ENCODE measurements around the gene CCKAR.
"Not testable (repeated sequence)": the region's sequence is repeated elsewhere in the genome, so short reads cannot be mapped to it uniquely, and the experiment has no call there.

Gene CCKAR, protein sequence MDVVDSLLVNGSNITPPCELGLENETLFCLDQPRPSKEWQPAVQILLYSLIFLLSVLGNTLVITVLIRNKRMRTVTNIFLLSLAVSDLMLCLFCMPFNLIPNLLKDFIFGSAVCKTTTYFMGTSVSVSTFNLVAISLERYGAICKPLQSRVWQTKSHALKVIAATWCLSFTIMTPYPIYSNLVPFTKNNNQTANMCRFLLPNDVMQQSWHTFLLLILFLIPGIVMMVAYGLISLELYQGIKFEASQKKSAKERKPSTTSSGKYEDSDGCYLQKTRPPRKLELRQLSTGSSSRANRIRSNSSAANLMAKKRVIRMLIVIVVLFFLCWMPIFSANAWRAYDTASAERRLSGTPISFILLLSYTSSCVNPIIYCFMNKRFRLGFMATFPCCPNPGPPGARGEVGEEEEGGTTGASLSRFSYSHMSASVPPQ

DNA sequence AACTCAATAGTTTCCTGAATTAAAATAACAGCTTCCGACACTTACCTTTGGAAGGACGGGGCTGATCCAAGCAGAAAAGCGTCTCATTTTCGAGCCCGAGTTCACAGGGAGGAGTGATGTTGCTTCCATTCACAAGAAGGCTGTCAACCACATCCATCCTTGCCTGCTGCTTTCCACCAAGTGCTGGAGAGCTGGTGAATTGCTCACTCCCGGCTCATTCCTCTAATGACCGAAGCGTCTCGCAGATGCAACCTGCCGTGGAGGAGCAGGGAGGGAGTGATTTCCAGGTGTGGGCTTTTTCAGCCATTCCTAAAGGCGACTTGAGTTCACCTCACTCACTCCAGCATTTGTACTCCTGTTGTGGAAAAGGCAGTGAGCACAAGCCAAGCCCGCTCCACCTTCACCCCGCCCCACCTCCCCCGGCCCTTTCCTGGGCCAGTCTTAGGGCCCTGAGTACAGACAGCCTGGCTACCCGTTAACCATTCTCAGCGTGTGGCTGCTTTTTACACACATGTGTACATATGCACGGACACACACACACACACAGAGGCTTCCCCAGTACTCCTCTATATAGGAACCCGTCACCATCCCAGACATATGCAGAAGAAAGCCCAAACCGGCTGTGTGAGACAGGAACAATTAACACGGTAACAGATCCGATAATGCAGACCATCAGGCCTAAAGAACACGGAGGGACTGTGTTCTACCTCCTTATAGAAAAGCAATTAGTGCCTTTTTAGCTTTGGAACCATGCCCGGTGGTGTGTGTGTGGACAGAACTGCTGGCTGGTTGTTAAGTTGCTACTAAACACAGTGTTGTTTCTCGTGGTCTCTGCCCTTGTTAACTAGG, at the start of gene CCKAR:
Gene CCKAR, minus strand, starts transcription at position 374 of the 849 bp plus-strand sequence. Its CDS starts 217 bp downstream, at position 157.
- DNase-seq (ENCODE audit: extremely low spot score, insufficient read length, low read depth) (no peak), FAIRE-seq (no peak)

DNA sequence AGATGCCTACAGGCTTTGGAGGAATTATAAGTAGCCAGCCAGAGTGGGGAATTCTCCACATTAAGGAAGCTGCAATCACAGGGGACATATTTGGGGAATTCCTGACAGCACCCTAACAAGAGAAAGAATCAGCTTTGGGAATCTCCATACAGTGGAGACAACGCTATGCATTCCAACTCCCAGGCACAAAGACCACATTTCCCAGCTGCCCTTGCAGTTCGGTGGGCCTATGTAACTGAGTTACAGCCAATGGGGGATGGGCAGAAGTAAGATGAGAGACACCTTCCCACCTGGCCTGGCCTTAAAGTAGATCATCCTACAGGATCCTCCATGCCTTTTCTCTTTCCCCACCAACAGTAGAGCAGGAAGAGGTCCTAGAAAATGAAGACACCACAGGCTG, 43.4 kb upstream of the CCKAR start:
- no peak for FAIRE-seq

DNA sequence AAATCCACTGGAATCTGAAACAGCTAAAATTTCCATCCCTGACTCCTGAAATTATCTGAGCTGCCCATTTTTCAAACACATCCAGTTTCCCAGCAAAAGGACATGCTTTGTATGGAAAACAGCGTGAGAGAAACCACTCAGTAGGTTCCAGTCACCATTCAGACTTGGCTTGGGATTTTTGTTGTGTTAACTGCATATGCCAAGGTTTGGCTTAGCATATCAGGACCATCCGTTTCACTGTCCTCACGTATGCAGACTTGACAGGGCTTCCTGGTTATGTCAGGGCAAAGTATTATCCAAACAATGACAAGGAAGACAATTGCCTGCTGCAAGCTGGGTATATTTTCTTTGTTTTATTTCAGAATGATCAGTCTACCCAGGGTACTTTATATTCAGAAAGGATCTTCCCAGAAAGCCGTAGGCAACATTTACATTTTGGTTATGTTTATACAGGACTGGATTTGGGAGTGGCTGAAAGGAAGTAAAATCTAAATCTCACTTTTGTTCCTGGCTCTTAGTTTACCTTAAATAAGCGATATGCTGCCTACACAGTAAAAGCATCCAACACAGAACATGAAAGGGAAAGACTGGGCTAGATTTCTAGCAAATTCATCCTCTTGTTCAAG, 41.3 kb upstream of the CCKAR start:
- FAIRE-seq, result no peak
- DNase-seq (ENCODE audit: extremely low spot score, insufficient read length, low read depth), result no peak

More for the DNA sequence above, 43.4 kb upstream of the CCKAR start:
- DNase-seq (ENCODE audit: extremely low spot score, insufficient read length, low read depth), result no peak

- DNase-seq (ENCODE audit: extremely low spot score, insufficient read length, low read depth) (no peak), FAIRE-seq (no peak)
Measured at GRCh38 chr4:26530099-26530498, 39.8 kb upstream of the CCKAR start.

- DNase-seq (ENCODE audit: extremely low spot score, insufficient read length, low read depth), result no peak
- no peak for FAIRE-seq
Measured at GRCh38 chr4:26529479-26529878, 39.2 kb upstream of the CCKAR start.

- DNase-seq (ENCODE audit: extremely low spot score, insufficient read length, low read depth) (no peak), FAIRE-seq (no peak)
Measured at GRCh38 chr4:26525771-26526150, 35.5 kb upstream of the CCKAR start.

- no peak for DNase-seq (ENCODE audit: extremely low spot score, insufficient read length, low read depth)
Measured at GRCh38 chr4:26525136-26525770, 35.0 kb upstream of the CCKAR start.

DNA sequence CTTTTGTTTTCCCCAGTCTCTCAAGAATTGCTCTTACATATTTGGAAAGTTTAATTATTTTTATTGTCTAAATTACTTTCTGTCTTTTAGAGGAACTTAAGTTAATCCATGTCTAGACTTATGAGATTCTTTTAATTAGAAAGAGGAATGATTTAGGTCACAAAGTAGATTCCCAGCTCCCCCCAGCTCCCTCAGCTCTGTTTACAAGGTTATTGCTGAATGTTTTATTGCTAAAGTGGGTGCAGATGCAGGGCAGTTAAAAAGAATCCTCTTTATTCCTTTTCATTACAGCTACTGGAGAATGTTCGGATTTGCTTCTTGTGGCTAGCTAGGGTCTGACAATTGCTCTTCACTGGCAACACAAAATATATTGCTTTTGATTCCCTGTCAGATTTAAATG, 33.7 kb upstream of the CCKAR start:
- DNase-seq (ENCODE audit: extremely low spot score, insufficient read length, low read depth), result no peak
- no peak for FAIRE-seq

More at GRCh38 chr4:26525136-26525770, 35.0 kb upstream of the CCKAR start:
- no peak for FAIRE-seq

DNA sequence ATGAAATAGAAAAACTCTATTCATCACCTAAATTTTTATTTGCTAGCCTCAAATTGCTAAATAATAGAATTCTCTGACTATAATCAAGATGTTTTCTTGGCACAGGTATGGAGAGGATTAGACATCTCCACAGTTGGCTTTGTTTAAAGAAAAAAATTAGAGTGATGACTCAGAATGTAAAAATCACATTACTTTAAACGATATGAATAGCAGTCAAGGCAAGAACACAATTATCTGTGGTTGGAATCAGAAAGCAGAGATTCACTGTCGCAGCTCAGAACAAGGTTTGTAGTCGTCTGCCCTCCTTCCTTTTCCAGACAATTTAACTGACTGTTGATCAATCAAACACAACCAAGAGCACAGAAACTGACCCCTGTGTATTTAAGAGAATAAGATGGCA, 32.2 kb upstream of the CCKAR start:
- FAIRE-seq (no peak), DNase-seq (ENCODE audit: extremely low spot score, insufficient read length, low read depth) (no peak)

DNA sequence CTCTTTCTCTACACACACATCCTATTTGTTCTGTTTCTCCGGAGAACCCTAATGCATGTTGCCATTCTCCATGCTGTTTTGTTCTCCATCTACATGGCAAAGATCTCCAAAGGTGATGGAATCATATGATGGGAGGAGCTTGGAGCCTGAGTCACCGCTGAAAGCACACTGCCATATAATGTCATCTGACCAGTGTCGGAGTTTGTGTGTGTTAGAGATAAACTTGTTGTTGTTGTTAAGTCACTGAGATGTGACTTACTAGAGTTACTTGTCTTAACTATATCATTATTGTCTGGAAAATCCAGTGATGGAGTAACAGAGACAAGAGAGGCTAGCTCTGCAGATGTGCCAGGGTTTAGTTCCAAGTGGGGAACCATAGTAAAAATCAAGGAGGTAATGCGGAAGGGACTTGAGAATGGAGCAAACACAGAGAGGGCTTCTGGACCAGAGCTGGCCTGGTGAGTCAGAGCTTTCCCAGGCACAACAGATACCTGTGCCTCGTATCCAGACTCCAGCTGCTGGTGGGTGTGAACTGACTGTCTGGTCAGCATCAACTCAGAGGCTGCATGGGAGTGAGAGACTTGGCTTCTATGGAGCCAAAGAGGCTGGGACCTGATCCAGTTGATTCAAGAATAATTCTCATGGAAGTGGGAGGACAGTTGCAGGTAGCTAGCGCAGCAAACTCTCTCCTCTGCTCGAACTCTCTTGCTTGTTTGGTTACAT, 30.6 kb upstream of the CCKAR start:
- DNase-seq (ENCODE audit: extremely low spot score, insufficient read length, low read depth) (no peak), FAIRE-seq (no peak)

DNA sequence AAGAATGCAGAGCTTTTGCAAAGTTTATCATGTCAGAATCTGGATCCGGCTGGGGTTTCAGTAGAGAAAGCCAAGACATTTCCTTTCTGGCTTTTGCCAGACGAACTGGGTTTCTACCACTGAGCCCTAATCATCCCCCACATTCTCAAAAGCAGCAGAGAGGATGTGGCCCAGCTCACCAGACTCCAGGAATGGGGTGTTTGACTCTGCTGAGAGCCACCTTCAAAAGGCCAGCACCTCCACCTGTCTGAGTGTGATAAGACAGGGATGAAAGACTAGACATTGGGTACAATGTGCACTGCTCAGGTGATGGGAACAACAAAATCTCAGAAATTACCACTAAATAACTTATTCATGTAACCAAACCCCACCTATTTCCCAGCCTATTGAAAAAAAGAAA, 25.7 kb upstream of the CCKAR start:
- DNase-seq (ENCODE audit: extremely low spot score, insufficient read length, low read depth) (no peak), FAIRE-seq (no peak)

- FAIRE-seq (no peak), DNase-seq (ENCODE audit: extremely low spot score, insufficient read length, low read depth) (no peak)
Measured at GRCh38 chr4:26510334-26510964, 20.2 kb upstream of the CCKAR start.

GRCh38 chr4:26509681-26510333, 19.5 kb upstream of the CCKAR start:
- DNase-seq (ENCODE audit: extremely low spot score, insufficient read length, low read depth), result no peak
- no peak for FAIRE-seq

DNA sequence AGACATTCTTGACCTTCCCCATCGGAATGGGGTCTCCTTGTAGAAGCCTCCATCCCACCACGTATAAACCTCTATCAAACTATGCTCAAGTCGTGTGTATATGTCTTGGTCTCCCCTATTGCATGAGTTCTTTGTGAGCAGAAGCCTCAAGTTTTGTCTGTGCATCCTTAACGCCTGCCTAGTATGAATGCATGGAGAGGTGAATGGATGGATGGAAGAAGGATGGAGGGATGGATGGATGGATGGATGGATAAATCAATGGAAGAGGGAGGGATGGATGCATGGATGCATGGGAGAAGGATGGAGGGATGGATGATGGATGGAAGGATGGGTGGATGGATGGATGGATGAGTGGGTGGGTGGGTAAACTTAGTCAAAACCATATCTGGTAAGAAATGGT, 17.0 kb upstream of the CCKAR start:
- FAIRE-seq (no peak), DNase-seq (ENCODE audit: extremely low spot score, insufficient read length, low read depth) (no peak)

DNA sequence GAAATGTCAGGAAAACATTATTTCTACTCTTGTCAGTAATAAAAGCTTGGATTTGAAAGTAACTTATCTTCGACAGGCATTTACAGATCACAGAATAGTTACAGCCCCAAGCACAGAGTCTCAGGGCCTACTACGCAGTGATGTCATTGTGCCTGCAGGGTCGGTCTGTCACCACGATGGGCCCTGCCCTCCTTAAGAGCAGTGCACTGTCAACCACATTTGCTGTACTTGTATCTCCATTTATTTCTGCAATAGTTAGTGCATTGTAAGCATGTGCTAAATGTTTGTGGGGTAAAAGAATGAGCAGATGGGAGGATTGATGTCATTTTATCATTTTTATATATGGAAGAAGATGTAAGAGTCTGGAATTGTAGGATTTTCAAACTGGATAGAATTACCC, 13.6 kb upstream of the CCKAR start:
- DNase-seq (ENCODE audit: extremely low spot score, insufficient read length, low read depth) (no peak), FAIRE-seq (no peak)

- no peak for FAIRE-seq
Measured at GRCh38 chr4:26503427-26503826, 13.1 kb upstream of the CCKAR start.

DNA sequence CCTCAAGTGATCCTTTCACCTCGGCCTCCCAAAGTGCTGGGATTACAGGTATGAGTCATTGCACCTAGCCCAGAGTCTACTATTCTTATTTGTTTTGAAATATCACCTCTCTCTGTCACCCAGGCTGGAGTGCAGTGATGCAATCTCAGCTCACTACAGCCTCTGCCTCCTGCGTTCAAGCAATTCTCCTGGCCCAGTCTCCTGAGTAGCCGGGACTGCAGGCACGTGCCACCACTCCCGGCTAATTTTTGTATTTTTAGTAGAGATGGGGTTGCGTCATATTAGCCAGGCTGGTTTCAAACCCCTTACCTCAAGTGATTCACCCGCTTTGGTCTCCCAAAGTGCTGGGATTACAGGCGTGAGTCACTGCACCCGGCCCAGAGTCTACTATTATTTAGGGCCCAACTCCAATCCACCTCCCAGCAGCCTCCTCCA, 10.3 kb upstream of the CCKAR start:
- DNase-seq (ENCODE audit: extremely low spot score, insufficient read length, low read depth); FAIRE-seq: not testable (repeated sequence)

More at GRCh38 chr4:26503427-26503826, 13.1 kb upstream of the CCKAR start:
- DNase-seq (ENCODE audit: extremely low spot score, insufficient read length, low read depth), result no peak

DNA sequence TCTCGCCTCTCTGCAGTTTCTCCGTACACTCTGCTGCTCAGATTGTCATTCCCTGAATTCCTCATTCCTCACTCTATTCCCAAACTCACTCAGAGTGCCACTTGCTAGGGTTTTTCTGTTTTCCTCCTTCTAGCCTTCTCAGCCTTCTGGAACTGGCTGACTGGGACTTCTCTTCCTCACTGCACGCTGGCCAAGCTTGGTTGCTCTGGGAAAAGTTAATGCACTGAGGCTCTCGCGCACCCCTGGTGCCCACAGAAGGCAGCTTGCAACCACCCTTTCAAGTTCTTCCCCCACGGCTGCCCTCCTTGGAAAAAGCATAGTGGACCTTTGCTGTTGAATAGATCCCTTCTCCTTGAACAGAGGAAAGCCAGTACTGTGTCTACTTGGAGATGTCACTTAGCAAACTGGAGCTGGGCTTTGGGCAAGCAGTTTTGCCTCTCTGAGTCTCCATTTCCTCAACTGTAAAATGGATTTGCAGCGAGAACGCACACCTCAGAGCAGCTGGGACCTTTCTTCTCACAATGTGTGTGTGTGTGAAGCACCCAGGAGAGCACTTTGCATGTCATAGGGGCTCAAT, 6.0 kb upstream of the CCKAR start:
- DNase-seq (ENCODE audit: extremely low spot score, insufficient read length, low read depth) (no peak), FAIRE-seq (no peak)

All from GM18507 (cell line).